ENCODE measurements around the gene GFI1B.

GFI1B gene

DNA sequence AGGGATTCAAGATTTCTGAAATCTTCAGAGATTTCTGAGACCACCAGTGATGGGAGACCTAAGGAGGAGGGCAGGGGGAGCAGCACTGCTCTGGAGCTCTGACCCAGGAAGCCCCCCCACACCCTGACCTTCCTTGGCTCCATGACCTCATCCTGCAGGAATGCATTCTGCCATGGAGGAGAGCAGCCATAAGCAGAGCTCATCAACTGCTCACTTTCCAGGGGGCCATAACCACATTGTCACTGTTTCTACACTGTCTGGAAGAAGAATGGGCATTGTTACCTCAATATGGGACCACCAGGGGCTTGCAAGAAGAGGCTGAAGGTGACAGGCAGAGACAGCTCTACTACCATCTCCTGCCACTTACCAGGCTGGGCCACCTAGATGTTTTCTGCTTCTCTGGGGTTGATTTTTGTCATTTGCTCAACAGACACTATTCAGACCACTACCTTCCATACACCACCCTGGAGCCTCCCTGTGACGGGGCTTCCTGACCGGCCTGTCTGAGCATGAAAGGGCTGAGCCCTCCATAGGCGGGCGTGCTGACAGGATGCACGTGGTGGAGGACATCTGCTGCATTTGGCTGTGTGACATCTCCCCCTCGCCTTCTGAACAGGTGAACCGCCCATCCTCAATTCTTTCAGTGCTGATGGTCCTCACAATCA is 31.7 kb upstream of the GFI1B start:
- in situ Hi-C loops (cut with MboI; ENCODE audit: low sequenced_read_pairs, unreplicated experiment) = no loop called here
- no peak for DNase-seq (ENCODE audit: low spot score)
- TF ChIP-seq, protein P1, sequence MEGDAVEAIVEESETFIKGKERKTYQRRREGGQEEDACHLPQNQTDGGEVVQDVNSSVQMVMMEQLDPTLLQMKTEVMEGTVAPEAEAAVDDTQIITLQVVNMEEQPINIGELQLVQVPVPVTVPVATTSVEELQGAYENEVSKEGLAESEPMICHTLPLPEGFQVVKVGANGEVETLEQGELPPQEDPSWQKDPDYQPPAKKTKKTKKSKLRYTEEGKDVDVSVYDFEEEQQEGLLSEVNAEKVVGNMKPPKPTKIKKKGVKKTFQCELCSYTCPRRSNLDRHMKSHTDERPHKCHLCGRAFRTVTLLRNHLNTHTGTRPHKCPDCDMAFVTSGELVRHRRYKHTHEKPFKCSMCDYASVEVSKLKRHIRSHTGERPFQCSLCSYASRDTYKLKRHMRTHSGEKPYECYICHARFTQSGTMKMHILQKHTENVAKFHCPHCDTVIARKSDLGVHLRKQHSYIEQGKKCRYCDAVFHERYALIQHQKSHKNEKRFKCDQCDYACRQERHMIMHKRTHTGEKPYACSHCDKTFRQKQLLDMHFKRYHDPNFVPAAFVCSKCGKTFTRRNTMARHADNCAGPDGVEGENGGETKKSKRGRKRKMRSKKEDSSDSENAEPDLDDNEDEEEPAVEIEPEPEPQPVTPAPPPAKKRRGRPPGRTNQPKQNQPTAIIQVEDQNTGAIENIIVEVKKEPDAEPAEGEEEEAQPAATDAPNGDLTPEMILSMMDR (IDR thresholded peaks at IDR 0.05; ENCODE audit: borderline replicate concordance, control extremely low read depth, extremely low read depth, insufficient read depth, missing control alignments) = no peak

DNA sequence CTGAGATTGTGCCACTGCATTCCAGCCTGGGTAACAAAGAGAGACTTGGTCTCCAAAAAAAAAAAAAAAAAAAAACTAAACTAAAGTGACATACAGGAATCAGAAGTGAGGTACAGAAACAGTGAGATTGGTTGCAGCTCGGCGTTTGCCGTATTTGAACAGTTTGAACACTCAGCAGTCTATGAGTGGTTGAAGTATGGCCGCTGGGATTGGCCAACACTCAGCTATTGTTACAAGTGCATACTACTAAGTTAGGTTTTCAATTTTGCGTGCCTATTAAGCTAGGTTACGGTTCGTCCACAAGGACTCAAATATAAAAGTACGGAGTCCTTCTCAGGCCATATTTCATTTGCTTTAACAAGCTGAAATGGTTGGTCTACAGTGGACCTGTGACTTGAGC is 30.7 kb upstream of the GFI1B start:
- in situ Hi-C loops (cut with MboI; ENCODE audit: low sequenced_read_pairs, unreplicated experiment) = no loop called here
- TF ChIP-seq, protein P1 (IDR thresholded peaks at IDR 0.05; ENCODE audit: borderline replicate concordance, control extremely low read depth, extremely low read depth, insufficient read depth, missing control alignments) = no peak
- DNase-seq (ENCODE audit: low spot score) = no peak

DNA sequence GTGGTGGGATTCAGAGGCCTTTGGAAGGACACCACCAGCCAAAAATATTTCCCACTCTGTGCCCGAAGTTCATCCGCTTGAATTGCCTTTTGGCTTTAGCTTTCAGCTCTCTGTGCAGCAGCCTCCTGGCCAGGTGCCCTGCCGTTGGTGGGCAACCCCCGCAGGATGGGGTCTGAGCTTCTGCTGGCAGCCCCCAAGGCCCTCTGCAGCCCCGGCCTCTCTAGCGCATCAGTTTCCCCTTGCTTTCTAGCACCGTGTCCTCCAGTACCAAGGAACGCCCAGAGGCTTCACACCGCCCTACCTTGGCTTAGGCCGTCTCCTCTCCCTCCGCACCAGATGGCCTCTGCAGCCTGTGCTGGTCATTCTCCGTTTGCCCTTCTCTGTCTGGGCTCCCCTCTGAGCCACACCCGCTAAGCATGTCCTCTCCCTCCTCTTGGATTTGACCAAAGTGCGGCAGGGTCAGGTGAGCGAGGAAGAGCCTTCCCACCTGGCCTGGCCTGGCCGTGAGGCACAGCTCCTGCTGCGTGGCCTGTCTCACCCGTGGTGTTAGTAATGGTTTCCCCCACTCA is 29.9 kb upstream of the GFI1B start:
- TF ChIP-seq, protein P1 (IDR thresholded peaks at IDR 0.05; ENCODE audit: borderline replicate concordance, control extremely low read depth, extremely low read depth, insufficient read depth, missing control alignments) = no peak
- in situ Hi-C loops (cut with MboI; ENCODE audit: low sequenced_read_pairs, unreplicated experiment) = no loop called here
- DNase-seq (ENCODE audit: low spot score) = no peak

DNA sequence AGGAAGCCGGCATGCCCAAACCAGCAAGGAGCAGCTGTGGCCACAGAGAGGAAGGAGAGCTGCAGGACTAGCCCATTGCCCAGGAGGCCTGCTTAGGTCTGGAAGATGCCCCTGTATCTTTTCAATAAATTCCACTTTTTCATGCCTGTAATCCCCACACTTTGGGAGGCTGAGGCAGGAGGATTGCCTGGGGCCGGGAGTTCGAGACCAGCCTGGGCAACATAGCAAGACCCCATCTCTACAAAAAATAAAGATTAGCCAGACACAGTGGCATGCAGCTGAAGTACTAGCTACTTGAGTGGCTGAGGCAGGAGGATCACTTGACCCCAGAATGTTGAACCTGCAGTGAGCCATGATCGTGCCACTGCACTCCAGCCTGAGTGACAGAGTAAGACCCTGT is 28.8 kb upstream of the GFI1B start:
- in situ Hi-C loops (cut with MboI; ENCODE audit: low sequenced_read_pairs, unreplicated experiment) = no loop called here
- no peak for DNase-seq (ENCODE audit: low spot score)
- TF ChIP-seq, protein P1 (IDR thresholded peaks at IDR 0.05; ENCODE audit: borderline replicate concordance, control extremely low read depth, extremely low read depth, insufficient read depth, missing control alignments) = no peak

DNA sequence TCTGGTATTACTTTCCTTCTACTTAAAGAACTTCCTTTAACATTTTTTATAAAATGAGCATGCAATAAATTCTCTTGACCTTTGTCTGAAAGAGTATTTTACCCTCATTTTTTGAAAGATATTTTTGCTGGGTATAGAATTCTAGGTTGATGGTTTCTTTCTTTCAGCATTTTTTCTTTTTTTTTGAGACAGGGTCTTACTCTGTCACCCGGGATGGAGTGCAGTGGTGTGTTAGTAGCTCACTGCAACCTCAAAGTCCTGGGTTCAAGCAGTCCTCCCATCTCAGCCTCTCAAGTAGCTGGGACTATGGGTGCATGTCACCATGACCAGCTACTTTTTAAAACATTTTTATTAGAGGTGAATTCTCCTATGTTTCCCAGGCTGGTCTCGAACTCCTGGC is 23.4 kb upstream of the GFI1B start:
- in situ Hi-C loops (cut with MboI; ENCODE audit: low sequenced_read_pairs, unreplicated experiment) = no loop called here
- no peak for DNase-seq (ENCODE audit: low spot score)
- TF ChIP-seq, protein P1 (IDR thresholded peaks at IDR 0.05; ENCODE audit: borderline replicate concordance, control extremely low read depth, extremely low read depth, insufficient read depth, missing control alignments) = no peak

DNA sequence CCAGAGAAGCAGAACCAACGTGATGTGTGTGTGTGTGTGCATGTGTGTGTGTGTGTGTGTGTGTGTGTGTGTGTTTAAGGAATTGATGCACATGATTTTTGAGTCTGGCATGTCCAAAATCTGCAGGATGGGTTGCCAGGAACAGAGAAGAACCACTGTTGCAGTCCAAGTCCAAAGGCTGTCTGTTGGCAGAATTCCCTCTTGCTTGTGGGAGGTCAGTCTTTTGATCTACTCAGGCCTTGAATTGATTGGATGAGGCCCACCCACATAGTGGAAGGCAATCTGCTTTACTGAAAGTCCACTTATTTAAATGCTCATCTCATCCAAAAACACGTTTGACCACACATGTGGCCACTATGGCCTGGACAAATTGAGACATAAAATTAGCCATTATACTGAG is 22.7 kb upstream of the GFI1B start:
- no peak for DNase-seq (ENCODE audit: low spot score)
- in situ Hi-C loops (cut with MboI; ENCODE audit: low sequenced_read_pairs, unreplicated experiment) = no loop called here
- TF ChIP-seq, protein P1 (IDR thresholded peaks at IDR 0.05; ENCODE audit: borderline replicate concordance, control extremely low read depth, extremely low read depth, insufficient read depth, missing control alignments) = no peak
